HepG2 (cell line): ENCODE results near the gene FHIT.

ENCODE experiments used
- CERS6 ChIP-seq: sonication (generic); formaldehyde crosslinking; IDR thresholded peaks from 2 replicates; pipeline ENCODE4 v1.5.0; 2020; ENCODE audit warnings: missing genetic modification reagents
- CTCF ChIP-seq: sonication (generic); formaldehyde crosslinking; IDR thresholded peaks from 2 replicates; pipeline ENCODE4 v1.5.0; 2020; ENCODE audit warnings: mild to moderate bottlenecking, missing genetic modification reagents, moderate library complexity
- ESRRA ChIP-seq: sonication (generic); formaldehyde crosslinking; IDR thresholded peaks from 2 replicates; pipeline ENCODE4 v1.5.1; 2020; ENCODE audit warnings: mild to moderate bottlenecking, low read depth, missing genetic modification reagents
- POLR2A ChIP-seq, 2 experiments: IDR thresholded peaks; 2 replicates each; pipeline ENCODE4 v1.6.1; 2011; ENCODE audit warnings: low read depth in 2 of 2, low read length in 2 of 2, mild to moderate bottlenecking in 1 of 2, moderate library complexity in 1 of 2; ENCODE audit not compliant: insufficient read depth in 1 of 2
- ZNF124 ChIP-seq: sonication (generic); formaldehyde crosslinking; IDR thresholded peaks from 2 replicates; pipeline ENCODE4 v1.4.0; 2020; ENCODE audit warnings: missing genetic modification reagents
- ZNF280D ChIP-seq: sonication (generic); formaldehyde crosslinking; IDR thresholded peaks from 2 replicates; pipeline ENCODE4 v1.5.1; 2020; ENCODE audit warnings: mild to moderate bottlenecking, missing genetic modification reagents

- TF ChIP-seq CERS6 (CRISPR knock-in tag) = no peak
- TF ChIP-seq POLR2A (IDR thresholded peaks at IDR 0.05; ENCODE audit: insufficient read depth in 1 of 2, low read depth in 2 of 2, low read length in 2 of 2) = no peak
- no peak for TF ChIP-seq ESRRA (CRISPR knock-in tag)
- TF ChIP-seq ZNF280D (CRISPR knock-in tag) = no peak
- TF ChIP-seq CTCF (CRISPR knock-in tag) = no peak
- no peak for TF ChIP-seq ZNF124 (CRISPR knock-in tag)
Observed at GRCh38 chr3:60025096-60026050, 1225.9 kb downstream of the FHIT start.
